ENCODE data around the gene PIK3CG.

PIK3CG gene

GRCh38 chr7:106865130-106866041 is at the start of gene PIK3CG:
TSS of gene PIK3CG (plus strand) at chr7:106865282. CDS start at chr7:106867562, 2,280 bp downstream.
- no peak for TF ChIP-seq CTCF (IDR thresholded peaks at IDR 0.05)

GRCh38 chr7:106817098-106817497 is 48.0 kb upstream of the PIK3CG start:
- no peak for TF ChIP-seq CTCF (IDR thresholded peaks at IDR 0.05)

GRCh38 chr7:106818736-106819135 is 46.3 kb upstream of the PIK3CG start:
- TF ChIP-seq CTCF (IDR thresholded peaks at IDR 0.05): no peak

- no peak for TF ChIP-seq CTCF (IDR thresholded peaks at IDR 0.05)
These were observed 45.5 kb upstream of the PIK3CG start for GRCh38 chr7:106819546-106819945.

GRCh38 chr7:106820321-106821217 is 44.5 kb upstream of the PIK3CG start:
- TF ChIP-seq CTCF (IDR thresholded peaks at IDR 0.05): no peak

GRCh38 chr7:106823631-106824030 is 41.5 kb upstream of the PIK3CG start:
- no peak for TF ChIP-seq CTCF (IDR thresholded peaks at IDR 0.05)

GRCh38 chr7:106824458-106824857 is 40.6 kb upstream of the PIK3CG start:
- no peak for TF ChIP-seq CTCF (IDR thresholded peaks at IDR 0.05)
